Measurements from ENCODE around the gene TREML2.

GRCh38 chr6:41182069-41183034, 18.6 kb downstream of the TREML2 start:
- no peak for TF ChIP-seq EZH2phosphoT487 (IDR thresholded peaks at IDR 0.05; ENCODE audit: borderline replicate concordance)
- TF ChIP-seq CTCF (IDR thresholded peaks at IDR 0.05 in 2 of 3, conservative IDR thresholded peaks at IDR 0.05 in 1 of 3; ENCODE audit: borderline replicate concordance in 1 of 3, insufficient read depth in 1 of 3, low read depth in 2 of 3, low read length in 2 of 3) = peak; percentile 70 to 82 (median 77)
- TF ChIP-seq POLR2A (IDR thresholded peaks at IDR 0.05; ENCODE audit: borderline replicate concordance, extremely low read depth, insufficient read depth, insufficient read length) = no peak
- TF ChIP-seq MAX (IDR thresholded peaks at IDR 0.05) = no peak
- TF ChIP-seq SIN3A (IDR thresholded peaks at IDR 0.05; ENCODE audit: low read depth) = no peak
- TF ChIP-seq POLR2AphosphoS5 (IDR thresholded peaks at IDR 0.05; ENCODE audit: low read depth, low read length) = no peak
- TF ChIP-seq EZH2 (IDR thresholded peaks at IDR 0.05) = no peak
- no peak for TF ChIP-seq CBX3 (IDR thresholded peaks at IDR 0.05; ENCODE audit: low read depth)
- TF ChIP-seq REST (IDR thresholded peaks at IDR 0.05; ENCODE audit: low read depth) = no peak
